ENCODE measurements around the gene PPP1R3E. TPM values are rescaled to one million over a fixed set of nuclear protein-coding genes. Genes with fewer than 3 reads are reported as not detected.
"Not testable (repeated sequence)": the region's sequence is repeated elsewhere in the genome, so short reads cannot be mapped to it uniquely, and the experiment has no call there.

The PPP1R3E gene
- total and polyA plus RNA-seq, 11 donors: 2.1 to 11.4 (median 5.6) TPM

DNA sequence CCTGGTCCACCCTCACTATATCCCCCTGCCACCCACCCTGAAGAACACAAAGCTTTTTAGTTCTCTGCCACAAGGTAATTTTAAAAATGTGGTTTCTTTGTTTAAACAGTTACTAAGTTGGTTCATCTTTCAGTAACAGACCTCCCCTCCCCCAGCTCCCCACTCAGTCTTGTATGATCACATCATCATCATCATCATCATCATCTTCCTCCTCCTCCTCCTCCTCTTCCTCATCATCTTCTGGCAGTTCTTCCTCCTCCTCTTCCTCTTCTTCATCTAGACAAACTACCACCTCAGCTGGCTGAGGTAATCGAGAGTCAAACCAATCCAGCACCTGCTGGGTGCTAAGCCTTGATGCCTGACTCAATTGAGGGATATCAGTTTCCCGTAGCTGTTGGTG, 27.2 kb downstream of the PPP1R3E start:
- H3K9me3 ChIP-seq: no peaks in the 10 kb centered on the region
- no peak overlapping the region for H3K4me3 ChIP-seq
- no peak overlapping the region for H3K27ac ChIP-seq
- H3K27me3 ChIP-seq: no peaks in the 10 kb centered on the region
- TF ChIP-seq, protein P1, sequence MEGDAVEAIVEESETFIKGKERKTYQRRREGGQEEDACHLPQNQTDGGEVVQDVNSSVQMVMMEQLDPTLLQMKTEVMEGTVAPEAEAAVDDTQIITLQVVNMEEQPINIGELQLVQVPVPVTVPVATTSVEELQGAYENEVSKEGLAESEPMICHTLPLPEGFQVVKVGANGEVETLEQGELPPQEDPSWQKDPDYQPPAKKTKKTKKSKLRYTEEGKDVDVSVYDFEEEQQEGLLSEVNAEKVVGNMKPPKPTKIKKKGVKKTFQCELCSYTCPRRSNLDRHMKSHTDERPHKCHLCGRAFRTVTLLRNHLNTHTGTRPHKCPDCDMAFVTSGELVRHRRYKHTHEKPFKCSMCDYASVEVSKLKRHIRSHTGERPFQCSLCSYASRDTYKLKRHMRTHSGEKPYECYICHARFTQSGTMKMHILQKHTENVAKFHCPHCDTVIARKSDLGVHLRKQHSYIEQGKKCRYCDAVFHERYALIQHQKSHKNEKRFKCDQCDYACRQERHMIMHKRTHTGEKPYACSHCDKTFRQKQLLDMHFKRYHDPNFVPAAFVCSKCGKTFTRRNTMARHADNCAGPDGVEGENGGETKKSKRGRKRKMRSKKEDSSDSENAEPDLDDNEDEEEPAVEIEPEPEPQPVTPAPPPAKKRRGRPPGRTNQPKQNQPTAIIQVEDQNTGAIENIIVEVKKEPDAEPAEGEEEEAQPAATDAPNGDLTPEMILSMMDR (IDR thresholded peaks at IDR 0.05): no peak
- TF ChIP-seq POLR2A (IDR thresholded peaks at IDR 0.05): no peak
- 81 to 93% (median 91%) methylated on average over 2 of the region's 2 CpGs for WGBS, 4 donors
- peaks cover 0 to 18% (median 12%) of the 10 kb centered on the region in 9 donors for H3K36me3 ChIP-seq
- intact Hi-C loops (cut with DNase I): no loop called here
- no peak for DNase-seq
- ATAC-seq: no peak
- H3K4me1 ChIP-seq: peaks cover 0 to 8% (median 0%) of the 10 kb centered on the region in 12 donors

DNA sequence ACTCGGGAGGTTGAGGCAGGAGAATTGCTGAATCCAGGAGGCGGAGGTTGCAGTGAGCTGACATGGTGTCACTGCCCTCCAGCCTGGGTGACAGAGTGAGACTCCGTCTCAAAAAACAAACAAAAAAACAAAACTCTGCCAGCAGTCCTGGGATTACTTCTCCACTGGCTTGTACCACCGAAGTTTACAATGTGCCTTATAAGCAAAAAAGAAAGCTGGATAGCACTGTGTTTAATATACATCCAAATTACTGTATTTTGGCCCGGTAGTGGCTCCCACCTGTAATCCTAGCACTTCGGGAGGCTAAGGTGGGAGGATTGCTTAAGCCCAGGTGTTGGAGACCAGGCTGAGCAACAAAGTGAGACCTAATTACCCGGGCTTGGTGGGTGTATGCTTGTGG, 33.5 kb downstream of the PPP1R3E start:
- ATAC-seq (no peak), DNase-seq (no peak)
- Histone ChIP-seq H3K9me3 (no peaks in the 10 kb centered on the region), H3K36me3 (no peaks in the 10 kb centered on the region), H3K27ac (no peak overlapping the region), H3K27me3 (no peaks in the 10 kb centered on the region), H3K4me3 (no peak overlapping the region), H3K4me1 (no peaks in the 10 kb centered on the region)
- WGBS, 4 donors: 89 to 93% (median 90%) methylated on average over 7 of the region's 7 CpGs
- TF ChIP-seq, protein P1 (IDR thresholded peaks at IDR 0.05): no peak
- no peak for TF ChIP-seq POLR2A (IDR thresholded peaks at IDR 0.05)
- intact Hi-C loops (cut with DNase I): loop anchor here in 9 of 10 donors (5.0 to 10.0 kb wide), 7 partner anchors 103 to 296 kb away; partner anchors contain the start of genes CMTM5 (in 6 of the 9), IL25 (in 5 of the 9), AP1G2 (in 1 of the 9) and NGDN (in 1 of the 9)

DNA sequence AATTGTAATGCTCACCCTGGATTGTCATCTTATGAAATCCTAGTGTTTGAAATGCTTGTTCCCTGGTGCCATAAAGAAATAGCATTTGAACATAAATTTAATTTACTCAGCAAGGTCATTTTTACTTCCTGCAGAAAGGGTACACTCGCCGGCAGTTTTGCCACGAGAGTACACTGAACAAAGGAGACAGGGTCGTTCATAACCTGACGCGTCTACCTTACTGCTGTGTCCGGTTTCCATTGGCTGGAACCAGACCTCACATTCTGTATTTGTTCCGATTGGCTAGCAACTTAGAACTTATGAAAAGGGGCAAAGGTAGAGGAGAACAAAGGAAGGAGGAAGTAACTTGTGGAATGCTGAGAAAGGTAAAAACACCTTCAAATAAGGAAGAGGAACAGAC, 41.8 kb downstream of the PPP1R3E start:
- H3K36me3 ChIP-seq, H3K9me3 ChIP-seq, H3K27ac ChIP-seq, H3K4me3 ChIP-seq, H3K4me1 ChIP-seq, ATAC-seq, DNase-seq: not testable (repeated sequence)
- H3K27me3 ChIP-seq: peaks cover 0 to 18% (median 4%) of the 10 kb centered on the region in 9 donors
- intact Hi-C loops (cut with DNase I): loop anchor here in 7 of 10 donors (10.0 kb wide), 4 partner anchors 114 to 304 kb away; partner anchors contain the start of genes CMTM5 (in 4 of the 7), IL25 (in 4 of the 7), AP1G2 (in 1 of the 7) and NGDN (in 1 of the 7)
- WGBS, 4 donors: 82 to 87% (median 84%) methylated on average over 8 of the region's 8 CpGs

DNA sequence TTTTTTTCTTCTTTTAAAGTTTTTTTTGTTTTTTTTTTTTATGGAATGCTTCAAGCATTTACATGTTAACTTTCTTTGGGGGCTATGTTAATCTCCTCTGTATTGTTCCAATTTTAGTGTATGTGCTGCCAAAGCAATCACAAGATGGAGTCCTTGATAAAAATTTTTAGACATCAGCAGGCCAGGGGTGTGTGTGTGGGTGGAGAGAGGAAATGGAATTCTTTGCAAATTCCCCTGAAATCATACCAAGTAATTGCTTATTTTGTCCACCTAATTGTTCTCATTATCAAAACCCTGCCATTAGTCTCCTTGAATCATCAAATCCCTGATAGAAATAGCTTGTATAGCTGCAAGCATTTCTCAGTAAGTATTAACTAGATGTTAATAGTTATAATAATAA, 43.2 kb downstream of the PPP1R3E start:
- DNase-seq: no peak
- Histone ChIP-seq H3K36me3 (no peaks in the 10 kb centered on the region), H3K4me3 (no peak overlapping the region), H3K27ac (no peak overlapping the region), H3K27me3 (peaks cover 0 to 18% (median 4%) of the 10 kb centered on the region in 9 donors), H3K4me1 (no peaks in the 10 kb centered on the region), H3K9me3 (no peaks in the 10 kb centered on the region)
- ATAC-seq: no peak
- no peak for TF ChIP-seq POLR2A (IDR thresholded peaks at IDR 0.05)
- TF ChIP-seq, protein P1 (IDR thresholded peaks at IDR 0.05): no peak
- intact Hi-C loops (cut with DNase I): no loop called here

DNA sequence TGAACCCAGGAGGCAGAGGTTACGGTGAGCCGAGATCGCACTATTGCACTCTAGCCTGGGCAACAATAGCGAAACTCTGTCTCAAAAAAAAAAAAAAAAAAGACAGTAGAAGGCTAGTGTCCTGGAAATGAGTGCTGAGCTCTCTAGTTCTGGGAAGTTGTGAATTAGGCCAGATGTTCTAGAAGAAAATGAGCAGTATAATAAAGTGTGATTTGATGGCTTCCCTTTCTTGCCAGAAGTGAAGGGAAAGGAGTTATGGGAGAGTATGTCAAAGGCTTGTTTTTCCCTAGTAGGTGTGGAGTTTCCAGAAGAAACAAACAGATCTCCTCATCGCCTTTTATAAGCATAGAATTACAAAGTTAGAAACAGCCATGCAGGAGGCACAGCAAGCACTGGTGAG, 44.4 kb downstream of the PPP1R3E start:
- H3K4me1 ChIP-seq: no peaks in the 10 kb centered on the region
- no peak overlapping the region for H3K4me3 ChIP-seq
- 88 to 95% (median 92%) methylated on average over 5 of the region's 5 CpGs for WGBS, 4 donors
- TF ChIP-seq, protein P1 (IDR thresholded peaks at IDR 0.05): no peak
- TF ChIP-seq POLR2A (IDR thresholded peaks at IDR 0.05): no peak
- intact Hi-C loops (cut with DNase I): no loop called here
- H3K27me3 ChIP-seq: peaks cover 0 to 18% (median 4%) of the 10 kb centered on the region in 9 donors
- DNase-seq (no peak), ATAC-seq (no peak)
- H3K36me3 ChIP-seq: no peaks in the 10 kb centered on the region
- H3K27ac ChIP-seq: no peak overlapping the region
- H3K9me3 ChIP-seq: no peaks in the 10 kb centered on the region

All from heart left ventricle (tissue), 16 donors.